Cardiac fibroblast (primary cell): ENCODE results near the gene PSMA6.

ENCODE experiments used
- DNase-seq, 2 donors: peaks; one replicate each; pipeline versions ENCODE4 v3.0.0 to v3.0.0-alpha.2; 2010; ENCODE audit warnings: low read depth in 2 of 2
- H3K4me3 ChIP-seq, 2 donors: replicated peaks in 1 of 2; 1 replicate in 1 of 2; 2 replicates in 1 of 2; pipeline ENCODE4 v1.5.1; 2011; ENCODE audit warnings: low read depth in 2 of 2, low read length in 2 of 2, mild to moderate bottlenecking in 2 of 2, moderate library complexity in 1 of 2
- CTCF ChIP-seq: IDR thresholded peaks from one replicate; pipeline ENCODE4 v1.5.1; 2011; ENCODE audit warnings: low read depth, mild to moderate bottlenecking, low read length, inconsistent platforms

Gene PSMA6

GRCh38 chr14:35292051-35292769, at the start of gene PSMA6:
Gene PSMA6 (plus strand): TSS chr14:35292382. CDS start chr14:35292477, 95 bp downstream.
- TF ChIP-seq CTCF: no peak
- peak; percentile 99 for DNase-seq
- peak within 1 kb of the TSS; percentile 64 to 96 for H3K4me3 ChIP-seq

- no peak overlapping the region for H3K4me3 ChIP-seq
- TF ChIP-seq CTCF: no peak
These were observed 49.4 kb upstream of the PSMA6 start for GRCh38 chr14:35242599-35243311.

GRCh38 chr14:35243956-35244355, 48.2 kb upstream of the PSMA6 start:
- H3K4me3 ChIP-seq: no peak overlapping the region
- TF ChIP-seq CTCF: no peak
- DNase-seq: no peak

More at GRCh38 chr14:35242599-35243311, 49.4 kb upstream of the PSMA6 start:
- no peak for DNase-seq

- no peak overlapping the region for H3K4me3 ChIP-seq
- no peak for TF ChIP-seq CTCF
- no peak for DNase-seq
These were observed 47.6 kb upstream of the PSMA6 start for GRCh38 chr14:35244542-35244941.

- DNase-seq: no peak
- H3K4me3 ChIP-seq: no peak overlapping the region
- TF ChIP-seq CTCF: no peak
These were observed 47.1 kb upstream of the PSMA6 start for GRCh38 chr14:35245051-35245450.

GRCh38 chr14:35247777-35248475, 44.3 kb upstream of the PSMA6 start:
- peak in 1 of 2 donors; percentile 29 for DNase-seq
- H3K4me3 ChIP-seq: no peak overlapping the region
- TF ChIP-seq CTCF: no peak
